ENCODE data around the gene YARS1.
A peak's percentile ranks its signal among the peaks of the same experiment; 100 is the strongest.

The YARS1 gene

GRCh38 chr1:32779242-32779641 is 37.9 kb downstream of the YARS1 start:
- DNase-seq (ENCODE audit: low spot score), result no peak

- DNase-seq (ENCODE audit: low spot score), result no peak
Measured at GRCh38 chr1:32775640-32776337, 41.4 kb downstream of the YARS1 start.

GRCh38 chr1:32774950-32775634 is 42.1 kb downstream of the YARS1 start:
- no peak for DNase-seq (ENCODE audit: low spot score)

- no peak for DNase-seq (ENCODE audit: low spot score)
Measured at GRCh38 chr1:32774464-32774808, 42.7 kb downstream of the YARS1 start.

DNA sequence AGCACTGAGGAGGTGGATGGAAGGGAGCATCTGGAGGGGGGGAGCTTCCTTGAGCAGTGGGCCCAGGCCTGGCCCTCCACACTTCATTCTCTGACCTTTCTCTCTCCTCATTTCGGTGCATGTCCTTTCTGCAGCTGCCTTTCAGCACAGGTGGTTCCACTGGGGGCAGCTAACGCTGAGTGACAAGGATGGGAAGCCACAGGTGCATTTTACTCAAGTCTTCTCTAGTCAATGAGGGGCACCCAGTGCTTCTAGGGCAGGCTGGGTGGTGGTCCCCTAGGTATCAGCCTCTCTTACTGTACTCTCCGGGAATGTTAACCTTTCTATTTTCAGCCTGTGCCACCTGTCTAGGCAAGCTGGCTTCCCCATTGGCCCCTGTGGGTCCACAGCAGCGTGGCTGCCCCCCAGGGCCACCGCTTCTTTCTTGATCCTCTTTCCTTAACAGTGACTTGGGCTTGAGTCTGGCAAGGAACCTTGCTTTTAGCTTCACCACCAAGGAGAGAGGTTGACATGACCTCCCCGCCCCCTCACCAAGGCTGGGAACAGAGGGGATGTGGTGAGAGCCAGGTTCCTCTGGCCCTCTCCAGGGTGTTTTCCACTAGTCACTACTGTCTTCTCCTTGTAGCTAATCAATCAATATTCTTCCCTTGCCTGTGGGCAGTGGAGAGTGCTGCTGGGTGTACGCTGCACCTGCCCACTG is 43.2 kb downstream of the YARS1 start:
- no peak for DNase-seq (ENCODE audit: low spot score)

DNA sequence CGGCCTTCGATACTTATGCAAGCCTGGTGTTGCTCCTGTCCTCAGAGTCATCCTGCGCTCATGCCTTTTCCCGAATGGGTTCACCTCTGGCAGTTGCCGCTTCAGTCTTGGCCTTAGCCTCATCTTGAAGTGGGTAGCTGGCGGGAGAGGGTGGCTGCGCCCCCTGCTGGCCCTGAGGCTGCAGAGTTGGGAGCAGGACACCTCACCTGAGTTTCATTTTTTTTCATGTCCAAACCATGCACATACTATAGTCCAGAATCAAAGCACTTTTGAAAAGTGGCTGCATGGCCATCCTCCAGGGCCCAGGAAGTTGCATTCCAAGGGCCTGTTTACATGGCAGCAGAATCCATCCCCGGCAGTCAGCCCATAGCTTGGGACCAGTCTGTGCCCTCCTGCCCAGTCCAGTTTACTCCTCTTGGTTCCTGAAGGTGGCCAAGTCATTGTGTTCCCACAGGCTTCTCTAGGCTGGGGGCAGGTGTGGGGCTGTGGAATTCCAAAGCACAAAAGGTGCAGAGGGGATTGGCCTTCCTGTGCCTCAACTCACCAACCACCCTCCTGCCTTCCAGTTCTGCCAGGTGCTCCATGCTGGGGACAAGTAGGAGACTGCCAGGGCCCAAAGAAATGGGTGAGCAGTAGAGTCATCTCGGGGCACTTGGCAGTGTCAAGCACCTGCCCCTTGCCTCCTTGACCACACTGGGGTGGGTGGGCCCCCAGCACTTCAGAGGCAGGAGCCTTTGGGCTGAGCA is 44.0 kb downstream of the YARS1 start:
- peak; percentile 70 for DNase-seq (ENCODE audit: low spot score)

DNA sequence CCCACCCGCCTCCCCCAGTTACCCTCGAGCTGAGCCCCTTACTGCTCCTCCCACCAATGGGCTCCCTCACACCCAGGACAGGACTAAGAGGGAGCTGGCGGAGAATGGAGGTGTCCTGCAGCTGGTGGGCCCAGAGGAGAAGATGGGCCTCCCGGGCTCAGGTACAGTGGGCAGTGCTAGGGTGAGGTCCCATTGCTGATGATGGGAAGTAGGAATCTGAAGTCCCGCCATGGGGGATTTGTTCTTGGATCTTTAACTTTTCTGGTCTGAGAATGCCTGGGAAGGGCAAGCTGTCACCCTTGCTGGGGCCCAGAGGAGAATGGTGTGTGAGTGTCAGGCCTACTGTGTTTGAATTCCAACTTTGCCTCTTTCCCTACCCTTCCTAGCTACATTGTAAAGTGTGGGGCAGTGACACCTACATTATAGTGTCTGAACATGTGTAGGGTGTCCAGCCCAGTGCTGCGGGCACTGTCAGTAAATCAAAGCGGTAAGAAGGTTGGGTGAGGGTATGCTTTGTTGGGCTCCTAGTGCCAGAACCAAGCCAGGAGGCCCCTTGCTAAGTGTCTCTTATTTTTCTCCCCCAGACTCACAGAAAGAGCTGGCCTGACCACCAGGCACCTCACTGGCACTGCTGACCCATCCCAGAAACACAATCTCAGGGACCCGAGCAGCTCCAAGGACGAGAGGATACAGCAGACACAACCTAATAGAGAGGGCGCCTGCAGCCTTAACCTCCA is 44.7 kb downstream of the YARS1 start:
- DNase-seq (ENCODE audit: low spot score), result no peak

DNA sequence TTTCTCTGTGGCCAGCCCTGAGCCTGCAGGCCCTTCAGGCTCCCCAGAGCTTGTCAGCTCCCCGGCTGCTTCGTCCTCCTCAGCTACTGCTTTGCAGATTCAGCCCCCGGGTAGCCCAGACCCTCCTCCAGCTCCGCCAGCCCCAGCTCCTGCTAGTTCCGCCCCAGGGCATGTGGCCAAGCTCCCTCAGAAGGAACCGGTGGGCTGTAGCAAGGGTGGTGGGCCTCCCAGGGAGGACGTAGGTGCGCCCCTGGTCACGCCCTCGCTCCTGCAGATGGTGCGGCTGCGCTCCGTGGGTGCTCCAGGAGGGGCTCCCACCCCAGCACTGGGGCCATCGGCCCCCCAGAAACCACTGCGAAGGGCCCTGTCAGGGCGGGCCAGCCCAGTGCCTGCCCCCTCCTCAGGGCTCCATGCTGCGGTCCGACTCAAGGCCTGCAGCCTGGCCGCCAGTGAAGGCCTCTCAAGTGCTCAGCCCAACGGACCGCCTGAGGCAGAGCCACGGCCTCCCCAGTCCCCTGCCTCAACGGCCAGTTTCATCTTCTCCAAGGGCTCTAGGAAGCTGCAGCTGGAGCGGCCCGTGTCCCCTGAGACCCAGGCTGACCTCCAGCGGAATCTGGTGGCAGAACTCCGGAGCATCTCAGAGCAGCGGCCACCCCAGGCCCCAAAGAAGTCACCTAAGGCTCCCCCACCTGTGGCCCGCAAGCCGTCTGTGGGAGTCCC is 45.4 kb downstream of the YARS1 start:
- DNase-seq (ENCODE audit: low spot score), result no peak

- no peak for DNase-seq (ENCODE audit: low spot score)
Measured at GRCh38 chr1:32770741-32771548, 46.2 kb downstream of the YARS1 start.

GRCh38 chr1:32770221-32770731 is 46.9 kb downstream of the YARS1 start:
- DNase-seq (ENCODE audit: low spot score), result no peak

DNA sequence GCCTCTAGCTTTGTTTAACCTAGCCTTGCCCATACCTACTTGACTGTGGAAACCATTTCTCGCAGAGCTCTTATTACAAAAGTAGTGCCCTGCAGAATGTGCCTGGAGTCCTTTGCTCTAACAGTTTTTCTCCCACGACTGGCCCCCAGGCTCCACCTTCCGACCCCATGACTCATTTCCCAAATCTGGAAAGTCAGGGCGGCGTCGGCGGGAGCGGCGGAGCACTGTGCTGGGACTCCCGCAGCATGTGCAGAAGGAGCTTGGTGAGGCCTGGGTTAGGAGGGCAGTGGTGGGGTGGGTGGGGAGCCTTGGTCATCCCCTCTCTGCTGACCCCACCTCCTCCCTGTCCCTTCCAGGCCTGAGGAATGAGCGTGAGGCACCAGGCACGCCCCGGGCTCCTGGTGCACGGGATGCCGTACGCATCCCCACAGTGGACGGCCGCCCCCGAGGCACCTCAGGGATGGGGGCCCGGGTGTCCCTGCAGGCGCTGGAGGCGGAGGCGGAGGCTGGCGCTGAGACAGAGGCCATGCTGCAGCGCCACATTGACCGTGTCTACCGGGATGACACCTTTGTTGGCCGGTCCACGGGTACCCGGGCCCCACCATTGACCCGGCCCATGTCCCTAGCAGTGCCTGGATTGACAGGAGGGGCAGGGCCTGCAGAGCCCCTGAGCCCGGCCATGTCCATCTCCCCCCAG is 47.5 kb downstream of the YARS1 start:
- DNase-seq (ENCODE audit: low spot score), result no peak

- DNase-seq (ENCODE audit: low spot score), result no peak
Measured at GRCh38 chr1:32768110-32768850, 48.9 kb downstream of the YARS1 start.

DNA sequence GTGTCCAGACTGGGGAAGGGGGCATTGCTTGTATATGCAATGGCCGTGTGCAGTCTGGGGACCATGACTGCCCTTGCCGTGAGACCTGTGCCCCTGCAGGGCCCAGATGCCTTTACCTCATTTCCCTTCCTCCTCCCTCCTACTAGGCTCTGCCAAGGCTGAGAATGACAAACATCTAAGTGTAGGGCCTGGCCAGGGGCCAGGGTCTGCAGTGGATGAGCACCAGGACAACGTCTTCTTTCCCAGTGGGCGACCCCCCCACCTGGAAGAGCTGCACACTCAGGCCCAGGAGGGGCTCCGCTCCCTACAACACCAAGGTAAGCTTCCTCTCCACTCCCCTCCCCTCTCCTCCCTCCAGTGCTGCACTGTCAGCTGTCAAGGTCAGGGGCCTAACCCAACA is 49.5 kb downstream of the YARS1 start:
- no peak for DNase-seq (ENCODE audit: low spot score)

GRCh38 chr1:32767156-32767555 is 50.0 kb downstream of the YARS1 start:
- no peak for DNase-seq (ENCODE audit: low spot score)

DNA sequence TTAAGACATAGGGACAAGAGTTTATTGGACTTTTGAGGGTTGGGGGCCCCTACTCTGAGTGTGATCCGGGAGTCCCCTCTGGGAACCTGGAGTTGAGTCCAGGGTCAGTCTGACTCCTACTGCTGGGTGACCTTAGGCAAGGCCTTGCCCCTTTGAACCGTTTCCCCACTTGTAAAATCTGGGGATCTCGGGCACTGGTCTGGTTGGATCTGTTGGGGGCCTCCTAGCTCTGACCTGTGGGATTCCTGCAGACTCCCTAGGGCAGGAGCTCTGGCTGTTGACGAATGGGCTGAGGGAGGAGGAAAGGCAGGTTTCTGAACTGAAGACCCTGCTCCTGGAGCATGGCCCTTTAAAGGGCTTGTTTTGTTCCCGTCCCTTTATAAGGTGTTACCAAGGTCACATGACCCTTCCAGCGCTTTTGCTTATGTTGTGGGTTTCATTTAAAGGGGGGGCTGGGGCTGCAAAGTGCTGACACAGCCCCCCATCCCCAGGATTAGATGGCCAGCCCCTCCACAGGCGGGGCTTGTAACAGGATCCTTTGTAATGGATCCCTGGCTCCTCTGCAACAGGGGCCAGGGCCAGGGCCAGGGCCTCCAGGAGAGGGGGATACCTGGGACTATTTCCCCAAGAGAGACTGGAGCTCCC is 50.7 kb downstream of the YARS1 start:
- DNase-seq (ENCODE audit: low spot score), result no peak

GRCh38 chr1:32765570-32766327 is 51.4 kb downstream of the YARS1 start:
- DNase-seq (ENCODE audit: low spot score), result no peak

DNA sequence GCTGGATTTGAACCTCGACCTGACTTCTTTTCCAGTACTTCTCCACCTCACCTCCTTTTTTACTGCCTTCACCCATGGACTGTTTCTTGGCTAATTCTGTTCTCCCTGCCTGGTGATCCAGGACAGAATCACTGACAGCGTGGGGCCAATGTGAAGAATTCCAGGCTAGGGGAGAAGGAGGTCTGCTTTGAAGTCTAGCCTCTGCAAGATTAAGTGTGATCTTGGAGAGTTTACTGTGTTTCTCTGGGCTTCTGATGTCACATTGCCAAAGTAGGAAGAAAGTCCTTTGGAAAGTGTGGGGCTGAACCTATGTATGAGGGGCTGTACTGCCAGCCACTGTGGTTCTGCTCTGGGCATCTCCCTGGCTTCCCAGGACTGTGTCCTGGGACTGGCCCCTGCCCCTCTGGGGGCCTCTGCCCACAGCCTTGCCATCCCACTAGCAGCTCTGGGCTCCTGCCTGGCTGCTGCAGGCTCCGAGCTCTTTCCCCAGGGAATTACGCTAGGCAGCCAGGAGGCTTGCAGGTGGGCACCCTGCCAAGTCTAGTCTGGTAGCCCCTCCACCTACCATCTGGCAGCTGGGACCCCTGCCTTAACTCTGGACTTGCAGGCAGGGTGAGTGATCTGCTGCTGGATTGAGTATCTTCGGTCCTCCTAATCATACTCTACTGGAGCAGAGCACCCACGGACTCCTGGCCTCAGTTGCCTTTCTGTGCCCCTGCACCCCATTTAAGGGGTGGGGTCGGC is 52.2 kb downstream of the YARS1 start:
- DNase-seq (ENCODE audit: low spot score), result no peak

All from kidney capillary endothelial cell (primary cell).